IMR-90 (cell line): ENCODE measurements around the gene GABRA6.

Experiments
- BHLHE40 ChIP-seq: fragments of 150-350 bp; IDR thresholded peaks from 2 replicates; pipeline ENCODE4 v1.6.1; 2016; ENCODE audit warnings: mild to moderate bottlenecking, low read depth, low read length
- CHD1 ChIP-seq: IDR thresholded peaks from 2 replicates; pipeline ENCODE4 v1.6.1; 2012; ENCODE audit warnings: low read depth, low read length, improper control_type of control experiment
- CTCF ChIP-seq: conservative IDR thresholded peaks from 2 replicates; pipeline ENCODE4 v1.5.1; 2012; ENCODE audit warnings: mild to moderate bottlenecking, low read depth, low read length, improper control_type of control experiment
- FOS ChIP-seq: fragments of 150-350 bp; IDR thresholded peaks from 2 replicates; pipeline ENCODE4 v1.6.1; 2016; ENCODE audit warnings: low read depth, low read length
- POLR2A ChIP-seq: IDR thresholded peaks from 2 replicates; pipeline ENCODE4 v1.6.1; 2012; ENCODE audit warnings: mild to moderate bottlenecking, low read depth, low read length
- RAD21 ChIP-seq: IDR thresholded peaks from 2 replicates; pipeline ENCODE4 v1.6.1; 2012; ENCODE audit warnings: low read length, improper control_type of control experiment
- RCOR1 ChIP-seq: IDR thresholded peaks from 2 replicates; pipeline ENCODE4 v1.6.1; 2012; ENCODE audit warnings: mild to moderate bottlenecking, low read length, improper control_type of control experiment; ENCODE audit not compliant: insufficient replicate concordance
- RFX5 ChIP-seq: IDR thresholded peaks from 2 replicates; pipeline ENCODE4 v1.8.0; 2012; ENCODE audit warnings: low read depth, mild to moderate bottlenecking, low read length, moderate library complexity
- SMC3 ChIP-seq: fragments of 150-350 bp; IDR thresholded peaks from 2 replicates; pipeline ENCODE4 v1.6.1; 2016; ENCODE audit warnings: low read depth, mild to moderate bottlenecking, antibody characterized with exemption, low read length, moderate library complexity
- USF2 ChIP-seq: fragments of 150-350 bp; IDR thresholded peaks from 2 replicates; pipeline ENCODE4 v1.6.1; 2017; ENCODE audit warnings: mild to moderate bottlenecking, antibody characterized with exemption, low read length, low read depth

- TF ChIP-seq RAD21: no peak
- no peak for TF ChIP-seq CTCF
- no peak for TF ChIP-seq POLR2A
- TF ChIP-seq SMC3: no peak
- TF ChIP-seq CHD1: no peak
- TF ChIP-seq RFX5: no peak
- no peak for TF ChIP-seq FOS
- TF ChIP-seq RCOR1: no peak
- no peak for TF ChIP-seq BHLHE40
- no peak for TF ChIP-seq USF2
Measured at GRCh38 chr5:161734741-161735140, 49.2 kb downstream of the GABRA6 start.
